Measurements from ENCODE around the gene SNAP23.

SNAP23 gene

DNA sequence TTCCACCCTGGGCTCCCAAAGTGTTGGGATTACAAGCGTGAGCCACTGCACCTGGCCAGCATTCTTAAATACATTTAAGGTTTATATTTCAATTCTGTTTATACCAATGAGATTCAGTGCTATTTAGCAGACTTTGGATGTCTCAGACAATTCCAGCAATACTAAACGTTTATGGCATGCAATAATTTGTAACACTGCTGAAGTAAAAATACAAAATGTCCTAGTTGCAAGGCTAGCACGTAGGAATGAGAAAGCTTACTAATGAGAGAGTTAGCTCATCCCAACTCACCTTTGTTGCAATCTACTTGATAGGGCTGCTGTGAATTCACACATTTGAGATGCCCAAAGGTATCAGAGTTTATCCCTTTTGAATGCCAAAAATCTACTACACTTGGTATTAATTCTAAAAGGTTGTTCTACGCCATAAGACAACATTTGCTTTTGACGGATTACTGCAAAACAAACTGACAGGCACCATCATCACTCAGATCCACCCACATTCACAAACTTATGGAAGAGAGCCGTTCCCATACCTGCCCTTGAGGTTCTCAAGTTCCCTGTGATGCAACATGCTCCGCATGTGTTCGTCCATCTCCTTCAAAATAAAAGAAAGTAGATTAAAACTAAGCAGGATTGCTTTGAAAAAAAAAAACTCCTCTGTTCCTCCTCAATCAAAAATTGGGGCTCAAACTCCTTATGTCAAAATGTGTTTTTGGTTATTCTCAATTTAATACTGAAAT, 29.7 kb upstream of the SNAP23 start:
- H3K4me1 ChIP-seq (ENCODE audit: control insufficient read depth, insufficient read depth, low read length), result no peaks in the 10 kb centered on the region
- no peaks in the 10 kb centered on the region for H3K9me3 ChIP-seq (replicated peaks; ENCODE audit: low read length)
- no peaks in the 10 kb centered on the region for H3K27me3 ChIP-seq (ENCODE audit: control insufficient read depth, insufficient read depth, low read length)
- no peak overlapping the region for H3K4me3 ChIP-seq (ENCODE audit: low read length)
- no peak overlapping the region for H3K4me2 ChIP-seq (ENCODE audit: low read length)
- H3K36me3 ChIP-seq (ENCODE audit: insufficient read depth, low read length), result peaks cover 11% of the 10 kb centered on the region
- H3K9ac ChIP-seq (ENCODE audit: low read depth, low read length), result no peak overlapping the region

DNA sequence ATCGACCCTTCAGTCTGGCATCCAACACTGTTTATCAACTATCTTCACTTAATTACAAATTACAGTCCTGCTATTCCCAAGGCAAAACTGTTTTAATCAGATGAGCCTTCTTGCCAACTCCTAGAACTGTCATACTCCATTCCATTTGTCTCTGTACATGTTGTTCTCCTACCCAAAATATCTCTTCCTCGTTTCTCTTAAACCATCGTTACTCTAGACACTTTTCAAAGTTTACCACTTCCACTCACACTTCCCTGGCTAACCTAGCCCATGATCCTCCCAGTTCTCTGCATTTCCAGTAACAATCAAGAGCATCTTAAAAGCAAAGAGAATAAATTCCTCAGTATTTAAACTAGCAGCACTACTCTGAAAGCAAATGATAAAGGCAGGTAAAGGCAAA, 24.4 kb upstream of the SNAP23 start:
- Histone ChIP-seq H3K4me2 (ENCODE audit: low read length) (no peak overlapping the region), H3K4me3 (ENCODE audit: low read length) (no peak overlapping the region), H3K27me3 (ENCODE audit: control insufficient read depth, insufficient read depth, low read length) (no peaks in the 10 kb centered on the region), H3K4me1 (ENCODE audit: control insufficient read depth, insufficient read depth, low read length) (no peaks in the 10 kb centered on the region), H3K9me3 (replicated peaks; ENCODE audit: low read length) (no peaks in the 10 kb centered on the region), H3K36me3 (ENCODE audit: insufficient read depth, low read length) (peaks cover 8% of the 10 kb centered on the region), H3K9ac (ENCODE audit: low read depth, low read length) (no peak overlapping the region)

DNA sequence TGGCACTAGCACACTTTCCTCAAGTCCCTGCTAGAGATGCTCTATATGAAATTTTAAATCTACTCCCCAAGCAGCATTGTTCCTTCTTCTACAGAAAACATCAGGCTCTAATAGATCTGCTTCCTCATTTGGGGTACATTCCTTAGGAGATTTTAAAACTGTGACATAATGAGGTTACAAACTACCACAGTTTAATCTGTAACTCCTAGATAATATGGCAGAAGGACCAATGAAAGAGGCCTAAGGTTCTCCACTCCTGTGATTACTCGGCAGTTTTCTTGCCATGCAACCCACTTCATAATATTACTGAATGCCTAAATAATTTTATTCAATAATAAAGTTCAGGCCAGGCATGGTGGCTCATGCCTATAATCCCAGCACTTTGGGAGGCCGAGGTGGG, 20.6 kb upstream of the SNAP23 start:
- H3K4me1 ChIP-seq (ENCODE audit: control insufficient read depth, insufficient read depth, low read length), result no peaks in the 10 kb centered on the region
- H3K4me3 ChIP-seq (ENCODE audit: low read length), result no peak overlapping the region
- no peaks in the 10 kb centered on the region for H3K27me3 ChIP-seq (ENCODE audit: control insufficient read depth, insufficient read depth, low read length)
- H3K9me3 ChIP-seq (replicated peaks; ENCODE audit: low read length), result no peaks in the 10 kb centered on the region
- peaks cover 6% of the 10 kb centered on the region for H3K36me3 ChIP-seq (ENCODE audit: insufficient read depth, low read length)
- H3K4me2 ChIP-seq (ENCODE audit: low read length), result no peak overlapping the region
- no peak overlapping the region for H3K9ac ChIP-seq (ENCODE audit: low read depth, low read length)

DNA sequence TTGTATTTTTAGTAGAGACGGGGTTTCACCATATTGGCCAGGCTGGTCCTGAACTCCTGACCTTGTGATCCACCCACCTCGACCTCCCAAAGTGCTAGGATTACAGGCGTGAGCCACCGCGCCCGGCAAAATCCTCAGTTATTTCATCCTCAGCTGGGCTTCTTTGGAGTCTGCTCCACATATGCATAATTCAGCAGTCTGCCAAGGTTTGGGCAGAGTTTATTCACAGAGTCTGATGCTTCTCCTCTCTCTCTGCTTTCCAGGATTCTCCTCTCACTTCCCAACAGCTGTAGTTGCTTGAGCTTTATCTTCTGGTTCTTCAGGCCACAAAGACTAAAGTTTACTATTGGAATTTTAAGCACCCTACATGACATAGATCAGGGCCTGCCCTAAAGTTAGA, 12.7 kb upstream of the SNAP23 start:
- Histone ChIP-seq H3K9me3 (replicated peaks; ENCODE audit: low read length) (no peaks in the 10 kb centered on the region), H3K27me3 (ENCODE audit: control insufficient read depth, insufficient read depth, low read length) (no peaks in the 10 kb centered on the region), H3K4me3 (ENCODE audit: low read length) (no peak overlapping the region), H3K9ac (ENCODE audit: low read depth, low read length) (no peak overlapping the region), H3K36me3 (ENCODE audit: insufficient read depth, low read length) (peaks cover 2% of the 10 kb centered on the region), H3K4me2 (ENCODE audit: low read length) (no peak overlapping the region), H3K4me1 (ENCODE audit: control insufficient read depth, insufficient read depth, low read length) (no peaks in the 10 kb centered on the region)

DNA sequence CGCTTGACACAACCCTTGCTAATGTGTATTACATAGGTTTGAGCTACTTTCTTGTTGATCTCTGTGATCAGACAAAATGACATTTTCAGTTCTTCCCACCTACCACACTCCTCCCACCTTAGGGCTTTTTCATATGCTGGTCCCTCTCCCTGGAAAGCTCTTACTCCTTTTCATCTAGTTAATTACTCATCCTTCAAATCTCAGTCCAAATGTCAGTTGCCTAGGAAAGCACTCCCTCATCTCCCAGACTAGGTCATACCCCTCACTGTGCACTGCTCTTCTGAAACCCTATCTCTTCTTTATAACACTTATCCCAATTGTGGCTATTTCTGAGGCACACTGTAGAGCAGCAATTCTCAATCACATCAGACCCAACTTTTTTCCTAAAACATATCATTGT, 11.8 kb upstream of the SNAP23 start:
- Histone ChIP-seq H3K36me3 (ENCODE audit: insufficient read depth, low read length) (peaks cover 5% of the 10 kb centered on the region), H3K4me2 (ENCODE audit: low read length) (no peak overlapping the region), H3K27me3 (ENCODE audit: control insufficient read depth, insufficient read depth, low read length) (no peaks in the 10 kb centered on the region), H3K9ac (ENCODE audit: low read depth, low read length) (no peak overlapping the region), H3K4me1 (ENCODE audit: control insufficient read depth, insufficient read depth, low read length) (no peaks in the 10 kb centered on the region), H3K4me3 (ENCODE audit: low read length) (no peak overlapping the region), H3K9me3 (replicated peaks; ENCODE audit: low read length) (no peaks in the 10 kb centered on the region)

DNA sequence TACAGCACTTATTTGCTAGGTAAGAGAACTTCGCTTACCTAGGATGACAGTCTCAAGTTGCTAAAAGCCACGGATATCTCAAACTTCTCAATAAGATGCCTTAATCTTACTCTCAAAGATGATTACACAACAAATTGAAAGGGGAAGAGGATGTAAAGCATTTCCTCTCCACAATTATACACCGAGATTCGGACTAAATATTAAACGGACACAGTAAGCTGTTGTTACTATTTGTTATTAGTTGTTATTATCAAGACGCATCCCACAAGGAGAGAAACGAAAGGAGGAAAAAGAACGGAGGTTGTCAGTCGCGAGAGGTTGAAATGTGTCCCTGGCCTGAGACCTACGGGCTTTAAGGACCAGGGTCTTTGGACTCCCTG, 5.2 kb upstream of the SNAP23 start:
- H3K4me3 ChIP-seq (ENCODE audit: low read length), result peak overlapping the region; percentile 96

DNA sequence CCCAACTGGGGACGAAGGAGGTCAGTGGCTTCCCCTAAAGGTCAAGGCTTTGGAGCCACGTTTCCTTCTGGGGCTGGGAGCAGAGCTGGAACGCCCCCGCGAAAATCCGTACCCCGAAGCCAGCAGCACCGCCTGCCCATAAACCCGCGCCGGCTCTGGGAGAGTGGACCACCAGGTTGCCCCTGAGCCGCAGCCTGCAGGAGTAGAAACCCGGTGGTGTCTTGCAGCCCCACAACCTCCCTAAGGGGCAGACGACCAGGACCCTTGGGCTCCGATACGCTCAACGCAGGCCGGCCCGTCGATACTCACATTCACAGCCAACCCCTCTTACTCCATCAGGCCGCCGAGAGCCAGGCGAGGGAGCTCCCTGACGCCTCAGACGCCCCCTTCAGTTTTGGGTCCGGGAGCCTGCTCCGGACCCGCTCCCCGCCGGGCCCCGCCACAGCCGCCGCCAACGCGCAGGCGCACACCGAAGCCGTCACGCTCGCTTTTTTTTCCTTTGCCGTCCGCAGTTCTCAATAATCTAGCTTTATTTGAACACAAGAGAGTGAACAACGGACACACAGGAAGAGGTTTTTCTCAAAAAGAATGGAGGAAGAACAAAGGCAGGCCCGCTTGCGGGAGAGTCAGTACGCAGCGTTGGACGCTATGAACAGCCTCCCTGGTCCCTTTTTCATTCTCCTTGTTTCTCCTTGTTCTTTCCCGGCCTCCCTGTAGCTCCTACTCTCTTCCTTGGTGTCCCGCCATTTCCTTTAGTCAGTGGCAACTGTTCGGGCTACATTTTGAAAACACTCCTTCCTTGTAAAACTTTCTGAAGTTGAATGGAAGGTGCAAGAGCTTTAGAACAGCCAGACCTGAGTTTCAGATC, 4.5 kb upstream of the SNAP23 start, which contains the start of gene ZNF106:
Gene ZNF106 (minus strand): TSS at position 471 of the 868 bp plus-strand sequence. CDS start 18,852 bp downstream, outside the sequence.
- Histone ChIP-seq H3K4me3 (ENCODE audit: low read length) (peak within 1 kb of the TSS; percentile 96), H3K36me3 (ENCODE audit: insufficient read depth, low read length) (peaks cover 3% of the 10 kb centered on the region), H3K4me1 (ENCODE audit: control insufficient read depth, insufficient read depth, low read length) (peaks cover 27% of the 10 kb centered on the region), H3K9me3 (replicated peaks; ENCODE audit: low read length) (no peaks in the 10 kb centered on the region), H3K9ac (ENCODE audit: low read depth, low read length) (peak within 1 kb of the TSS; percentile 95), H3K4me2 (ENCODE audit: low read length) (peak within 1 kb of the TSS; percentile 97), H3K27me3 (ENCODE audit: control insufficient read depth, insufficient read depth, low read length) (no peaks in the 10 kb centered on the region)

More for the DNA sequence above, 5.2 kb upstream of the SNAP23 start:
- H3K4me2 ChIP-seq (ENCODE audit: low read length), result peak overlapping the region; percentile 97
- peaks cover 27% of the 10 kb centered on the region for H3K4me1 ChIP-seq (ENCODE audit: control insufficient read depth, insufficient read depth, low read length)
- no peaks in the 10 kb centered on the region for H3K27me3 ChIP-seq (ENCODE audit: control insufficient read depth, insufficient read depth, low read length)
- peak overlapping the region; percentile 95 for H3K9ac ChIP-seq (ENCODE audit: low read depth, low read length)
- H3K9me3 ChIP-seq (replicated peaks; ENCODE audit: low read length), result no peaks in the 10 kb centered on the region
- H3K36me3 ChIP-seq (ENCODE audit: insufficient read depth, low read length), result peaks cover 3% of the 10 kb centered on the region

DNA sequence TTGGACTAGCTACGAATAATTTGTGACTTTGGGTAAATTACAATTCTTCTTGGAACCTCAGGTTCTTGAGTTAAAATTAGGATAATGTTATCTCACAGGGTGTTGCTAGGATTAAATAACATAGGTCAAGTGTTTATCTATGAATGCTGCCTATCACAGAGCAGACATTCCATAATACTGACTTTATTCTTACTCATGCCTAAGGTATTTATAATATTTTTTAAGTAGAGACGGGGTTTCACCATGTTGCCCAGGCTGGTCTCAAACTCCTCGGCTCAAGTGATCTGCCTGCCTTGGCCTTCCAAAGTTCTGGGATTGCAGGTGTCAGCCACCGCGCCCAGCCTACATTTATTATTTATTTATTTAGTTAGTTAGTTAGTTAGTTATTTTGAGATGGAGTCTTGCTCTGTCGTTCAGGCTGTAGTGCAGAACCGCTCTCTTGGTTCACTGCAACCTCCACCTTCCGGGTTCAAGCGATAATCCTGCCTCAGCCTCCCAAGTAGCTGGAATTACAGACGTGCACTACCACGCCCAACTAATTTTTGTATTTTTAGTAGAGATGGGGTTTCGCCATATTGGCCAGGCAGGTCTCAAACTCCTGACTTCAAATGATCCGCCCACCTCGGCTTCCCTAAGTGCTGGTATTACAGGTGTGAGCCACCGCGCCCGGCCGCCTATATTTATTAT, 3.8 kb upstream of the SNAP23 start:
- peaks cover 31% of the 10 kb centered on the region for H3K4me1 ChIP-seq (ENCODE audit: control insufficient read depth, insufficient read depth, low read length)
- peaks cover 3% of the 10 kb centered on the region for H3K36me3 ChIP-seq (ENCODE audit: insufficient read depth, low read length)
- H3K9ac ChIP-seq (ENCODE audit: low read depth, low read length), result peak overlapping the region; percentile 95
- no peaks in the 10 kb centered on the region for H3K27me3 ChIP-seq (ENCODE audit: control insufficient read depth, insufficient read depth, low read length)
- peak overlapping the region; percentile 96 for H3K4me3 ChIP-seq (ENCODE audit: low read length)
- peak overlapping the region; percentile 97 for H3K4me2 ChIP-seq (ENCODE audit: low read length)
- H3K9me3 ChIP-seq (replicated peaks; ENCODE audit: low read length), result no peaks in the 10 kb centered on the region

DNA sequence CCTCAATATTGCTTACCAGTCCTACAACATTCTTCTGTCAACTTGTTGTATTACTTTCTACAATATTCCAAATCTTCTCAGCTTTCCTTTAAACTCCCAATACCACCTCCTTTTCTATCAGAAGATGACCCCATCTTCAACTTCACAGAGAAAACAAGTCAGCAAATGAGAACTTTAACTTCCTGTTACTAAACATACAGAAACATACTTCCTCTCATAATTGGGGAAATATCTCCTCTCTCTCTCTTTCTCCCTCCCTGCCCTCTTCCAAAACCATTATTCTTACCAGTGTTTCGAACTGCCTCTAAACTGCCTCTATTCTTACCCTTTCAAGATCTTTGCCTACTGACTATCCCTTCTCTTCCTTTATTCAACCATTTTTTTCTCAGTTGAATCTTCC, 1.8 kb upstream of the SNAP23 start:
- Histone ChIP-seq H3K4me2 (ENCODE audit: low read length) (no peak overlapping the region), H3K9ac (ENCODE audit: low read depth, low read length) (no peak overlapping the region), H3K27me3 (ENCODE audit: control insufficient read depth, insufficient read depth, low read length) (no peaks in the 10 kb centered on the region), H3K4me1 (ENCODE audit: control insufficient read depth, insufficient read depth, low read length) (peaks cover 32% of the 10 kb centered on the region), H3K36me3 (ENCODE audit: insufficient read depth, low read length) (no peaks in the 10 kb centered on the region), H3K4me3 (ENCODE audit: low read length) (no peak overlapping the region), H3K9me3 (replicated peaks; ENCODE audit: low read length) (no peaks in the 10 kb centered on the region)

DNA sequence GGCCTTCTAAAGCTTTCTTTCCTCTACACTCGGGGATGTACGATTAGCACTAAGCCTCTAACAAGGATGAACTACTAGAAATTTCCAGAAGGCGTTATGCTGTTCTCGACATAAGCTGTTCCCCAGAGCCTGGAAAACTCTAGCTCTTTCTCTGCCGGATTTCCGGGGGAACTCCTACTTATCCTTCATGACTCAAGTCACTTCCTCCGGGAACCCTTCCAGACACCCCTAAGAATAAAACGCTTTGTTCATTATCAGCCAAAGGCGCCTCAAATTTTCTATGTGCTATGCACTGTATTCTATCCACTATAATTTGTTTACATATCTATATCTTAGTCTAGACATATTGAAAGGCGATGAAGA, 455 bp upstream of the SNAP23 start:
- Histone ChIP-seq H3K9ac (ENCODE audit: low read depth, low read length) (peak overlapping the region; percentile 94), H3K4me1 (ENCODE audit: control insufficient read depth, insufficient read depth, low read length) (peaks cover 41% of the 10 kb centered on the region)

More for the DNA sequence above, 455 bp upstream of the SNAP23 start:
- Histone ChIP-seq H3K4me2 (ENCODE audit: low read length) (peak overlapping the region; percentile 86), H3K9me3 (replicated peaks; ENCODE audit: low read length) (no peaks in the 10 kb centered on the region), H3K27me3 (ENCODE audit: control insufficient read depth, insufficient read depth, low read length) (no peaks in the 10 kb centered on the region), H3K36me3 (ENCODE audit: insufficient read depth, low read length) (no peaks in the 10 kb centered on the region), H3K4me3 (ENCODE audit: low read length) (peak overlapping the region; percentile 90)

Data from skeletal muscle satellite cell (primary cell).